Measurements from ENCODE around the gene UACA. TPM values are rescaled to one million over a fixed set of nuclear protein-coding genes. Genes with fewer than 3 reads are reported as not detected.

The UACA gene
- total and polyA plus RNA-seq, 2 experiments from 2014 or later = 127 to 155 TPM

GRCh38 chr15:70789213-70789612 lies 25.9 kb upstream of the UACA start:
- TF ChIP-seq CTCF (IDR thresholded peaks at IDR 0.05; ENCODE audit: low read depth, low read length) = no peak
- H3K9me3 ChIP-seq (ENCODE audit: low read depth) = no peaks in the 10 kb centered on the region
- no peaks in the 10 kb centered on the region for H3K27me3 ChIP-seq
- no peaks in the 10 kb centered on the region for H3K36me3 ChIP-seq
- H3K4me3 ChIP-seq = no peak overlapping the region
- peak in 1 of 2 donors; percentile 41 for DNase-seq (ENCODE audit: low read depth in 1 of 2, low spot score in 1 of 2)
- H3K4me1 ChIP-seq (ENCODE audit: low read depth) = no peaks in the 10 kb centered on the region
- H3K27ac ChIP-seq = no peak overlapping the region

GRCh38 chr15:70788114-70789049 lies 25.0 kb upstream of the UACA start:
- H3K4me1 ChIP-seq (ENCODE audit: low read depth) = no peaks in the 10 kb centered on the region
- DNase-seq (ENCODE audit: low read depth in 1 of 2, low spot score in 1 of 2) = peak in 1 of 2 donors; percentile 57
- H3K36me3 ChIP-seq = no peaks in the 10 kb centered on the region
- TF ChIP-seq CTCF (IDR thresholded peaks at IDR 0.05; ENCODE audit: low read depth, low read length) = no peak
- H3K27me3 ChIP-seq = no peaks in the 10 kb centered on the region
- no peaks in the 10 kb centered on the region for H3K9me3 ChIP-seq (ENCODE audit: low read depth)
- H3K27ac ChIP-seq = no peak overlapping the region
- no peak overlapping the region for H3K4me3 ChIP-seq

- H3K27ac ChIP-seq = no peak overlapping the region
- H3K4me3 ChIP-seq = no peak overlapping the region
- no peak for TF ChIP-seq CTCF (IDR thresholded peaks at IDR 0.05; ENCODE audit: low read depth, low read length)
- no peaks in the 10 kb centered on the region for H3K9me3 ChIP-seq (ENCODE audit: low read depth)
- DNase-seq (ENCODE audit: low read depth in 1 of 2, low spot score in 1 of 2) = no peak
- H3K4me1 ChIP-seq (ENCODE audit: low read depth) = peaks cover 4% of the 10 kb centered on the region
- H3K36me3 ChIP-seq = no peaks in the 10 kb centered on the region
- H3K27me3 ChIP-seq = no peaks in the 10 kb centered on the region
Observed at GRCh38 chr15:70786996-70787395, 23.6 kb upstream of the UACA start.

- Histone ChIP-seq H3K27me3 (no peaks in the 10 kb centered on the region), H3K9me3 (ENCODE audit: low read depth) (no peaks in the 10 kb centered on the region), H3K4me1 (ENCODE audit: low read depth) (peaks cover 10% of the 10 kb centered on the region), H3K4me3 (no peak overlapping the region), H3K27ac (no peak overlapping the region), H3K36me3 (no peaks in the 10 kb centered on the region)
- peak in 1 of 2 donors; percentile 58 for DNase-seq (ENCODE audit: low read depth in 1 of 2, low spot score in 1 of 2)
- TF ChIP-seq CTCF (IDR thresholded peaks at IDR 0.05; ENCODE audit: low read depth, low read length) = no peak
Observed at GRCh38 chr15:70783610-70784022, 20.3 kb upstream of the UACA start.

- H3K4me3 ChIP-seq = no peak overlapping the region
- H3K27ac ChIP-seq = no peak overlapping the region
- H3K36me3 ChIP-seq = no peaks in the 10 kb centered on the region
- TF ChIP-seq CTCF (IDR thresholded peaks at IDR 0.05; ENCODE audit: low read depth, low read length) = no peak
- H3K9me3 ChIP-seq (ENCODE audit: low read depth) = no peaks in the 10 kb centered on the region
- peaks cover 10% of the 10 kb centered on the region for H3K4me1 ChIP-seq (ENCODE audit: low read depth)
- DNase-seq (ENCODE audit: low read depth in 1 of 2, low spot score in 1 of 2) = no peak
- H3K27me3 ChIP-seq = no peaks in the 10 kb centered on the region
Observed at GRCh38 chr15:70783041-70783440, 19.7 kb upstream of the UACA start.
